Activated T-helper 2 cell treated with anti-CD3 and anti-CD28 coated beads, Interferon-gamma antibody, Interleukin-2, Interleukin-4, amounts not matched to agents 10 μg/mL and 5 μg/mL and 100 μg/mL, durations not matched to agents 14 hours and 24 hours and 36 hours (primary cell): ENCODE data around the gene MIER1. TPM values are rescaled to one million over a fixed set of nuclear protein-coding genes. Genes with fewer than 3 reads are reported as not detected.
"Not testable (repeated sequence)": the region's sequence is repeated elsewhere in the genome, so short reads cannot be mapped to it uniquely, and the experiment has no call there.

ENCODE experiments used
- DNase-seq: peaks from one replicate; pipeline ENCODE4 v3.0.0; 2021; ENCODE audit warnings: low spot score
- H3K27ac Mint-ChIP-seq: one replicate; pipeline ENCODE4 v1.8.0; 2021; ENCODE audit warnings: mixed read lengths
- H3K27me3 Mint-ChIP-seq: one replicate; pipeline ENCODE4 v1.8.0; 2021; ENCODE audit warnings: low read depth, mixed read lengths
- H3K36me3 Mint-ChIP-seq: one replicate; pipeline ENCODE4 v1.8.0; 2021; ENCODE audit warnings: low read depth, mixed read lengths
- H3K4me1 Mint-ChIP-seq: one replicate; pipeline ENCODE4 v1.8.0; 2021; ENCODE audit warnings: low read depth, mixed read lengths
- H3K4me3 Mint-ChIP-seq: one replicate; pipeline ENCODE4 v1.8.0; 2021; ENCODE audit warnings: low read depth, mild to moderate bottlenecking, moderate library complexity, mixed read lengths
- H3K9me3 Mint-ChIP-seq: one replicate; pipeline ENCODE4 v1.8.0; 2021; ENCODE audit warnings: mixed read lengths
- intact Hi-C: fragments of 100-400 bp; cut with micrococcal nuclease; formaldehyde crosslinking; loops from one replicate; pipeline ENCODE4 v1.15.1; 2023
- total RNA-seq: library from RNA; stranded (reverse); gene quantifications from 2 replicates; pipeline ENCODE4 v1.2.3, GENCODE V29; 2022

Gene MIER1
- total RNA-seq, 1 donor from 2014 or later: 44.5 TPM

- intact Hi-C loops: no loop called here
- H3K36me3 Mint-ChIP-seq: peaks cover 63% of the 10 kb centered on the region
- DNase-seq: no peak
- no peaks in the 10 kb centered on the region for H3K9me3 Mint-ChIP-seq
- peaks cover 37% of the 10 kb centered on the region for H3K4me1 Mint-ChIP-seq
- no peak overlapping the region for H3K27ac Mint-ChIP-seq
- no peak overlapping the region for H3K4me3 Mint-ChIP-seq
- no peaks in the 10 kb centered on the region for H3K27me3 Mint-ChIP-seq
These were observed 19.8 kb downstream of the MIER1 start for GRCh38 chr1:66944330-66945274.

DNA sequence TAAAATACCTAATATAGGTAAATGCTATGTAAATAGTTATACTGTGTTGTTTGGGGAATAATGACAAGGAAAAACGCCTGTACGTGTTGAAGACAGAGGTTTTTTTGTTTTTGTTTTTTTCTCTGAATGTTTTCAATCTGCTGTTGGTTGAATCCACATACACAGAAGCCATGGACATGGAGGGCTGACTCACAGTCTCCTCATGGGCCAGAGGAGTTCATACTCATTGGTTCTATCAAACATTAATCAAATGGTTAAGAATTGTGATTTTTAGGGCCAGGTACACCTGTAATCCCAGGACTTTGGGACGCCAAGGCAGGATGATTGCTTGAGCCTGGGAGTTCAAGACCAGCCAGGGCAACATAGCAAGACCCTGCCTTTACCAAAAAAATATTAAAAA is 20.5 kb downstream of the MIER1 start:
- no peak for DNase-seq
- Mint-ChIP-seq H3K27ac (no peak overlapping the region), H3K36me3 (peaks cover 58% of the 10 kb centered on the region), H3K27me3 (no peaks in the 10 kb centered on the region), H3K4me1 (peaks cover 31% of the 10 kb centered on the region), H3K9me3 (no peaks in the 10 kb centered on the region), H3K4me3 (no peak overlapping the region)
- intact Hi-C loops: no loop called here

GRCh38 chr1:66947267-66947666 is 22.5 kb downstream of the MIER1 start:
- intact Hi-C loops: no loop called here
- DNase-seq: no peak
- Mint-ChIP-seq H3K4me3 (no peak overlapping the region), H3K9me3 (no peaks in the 10 kb centered on the region), H3K4me1 (peaks cover 20% of the 10 kb centered on the region), H3K27ac (peak overlapping the region; percentile 36), H3K27me3 (no peaks in the 10 kb centered on the region), H3K36me3 (peaks cover 56% of the 10 kb centered on the region)

DNA sequence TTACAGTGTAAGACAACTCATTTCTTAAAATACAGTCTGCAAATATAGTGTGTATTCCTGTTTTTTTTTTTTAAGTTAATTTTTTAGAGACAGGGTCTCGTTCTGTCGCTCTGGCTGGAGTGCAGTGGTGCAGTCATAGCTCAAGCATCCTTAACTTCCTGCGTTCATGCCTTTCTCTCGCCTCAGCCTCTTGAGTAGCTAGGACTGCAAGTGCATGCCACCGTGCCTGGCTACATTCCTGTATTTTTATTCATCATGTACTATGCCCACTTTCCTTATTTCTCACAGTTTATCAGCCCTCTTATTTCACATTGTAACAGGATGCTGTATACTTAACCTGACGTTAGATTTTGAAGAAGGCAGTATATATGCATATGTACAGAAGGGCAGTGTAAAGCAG is 26.7 kb downstream of the MIER1 start:
- no peak overlapping the region for H3K4me3 Mint-ChIP-seq
- no peak overlapping the region for H3K27ac Mint-ChIP-seq
- intact Hi-C loops: no loop called here
- no peak for DNase-seq
- peaks cover 15% of the 10 kb centered on the region for H3K4me1 Mint-ChIP-seq
- H3K27me3 Mint-ChIP-seq: no peaks in the 10 kb centered on the region
- peaks cover 77% of the 10 kb centered on the region for H3K36me3 Mint-ChIP-seq
- H3K9me3 Mint-ChIP-seq: no peaks in the 10 kb centered on the region

DNA sequence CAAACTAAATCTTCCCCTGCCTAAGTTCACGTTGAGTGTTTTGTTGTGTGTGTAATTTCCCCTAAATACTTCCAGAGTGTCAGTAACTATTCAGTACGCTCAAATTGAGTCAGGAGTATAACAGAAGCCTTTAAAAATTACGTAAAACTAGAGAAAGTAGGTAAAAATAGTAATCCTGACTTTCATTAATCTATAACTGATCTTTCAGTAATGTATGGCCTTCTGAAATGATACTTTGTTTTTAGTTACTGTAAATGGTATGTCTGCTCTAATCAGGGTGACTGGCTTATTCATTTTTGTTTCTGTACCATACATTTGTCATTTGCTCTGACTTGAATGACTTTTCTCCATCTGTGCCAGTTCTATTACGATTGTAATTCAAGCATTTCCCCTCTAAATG is 29.4 kb downstream of the MIER1 start:
- H3K4me3 Mint-ChIP-seq: no peak overlapping the region
- intact Hi-C loops: no loop called here
- H3K36me3 Mint-ChIP-seq: peaks cover 74% of the 10 kb centered on the region
- no peaks in the 10 kb centered on the region for H3K27me3 Mint-ChIP-seq
- DNase-seq: no peak
- H3K27ac Mint-ChIP-seq: peak overlapping the region; percentile 4
- H3K4me1 Mint-ChIP-seq: peaks cover 9% of the 10 kb centered on the region
- H3K9me3 Mint-ChIP-seq: no peaks in the 10 kb centered on the region

GRCh38 chr1:66957938-66958337 is 33.1 kb downstream of the MIER1 start:
- DNase-seq: no peak
- Mint-ChIP-seq H3K36me3 (peaks cover 80% of the 10 kb centered on the region), H3K4me3 (no peak overlapping the region), H3K4me1 (peaks cover 20% of the 10 kb centered on the region), H3K9me3 (no peaks in the 10 kb centered on the region), H3K27ac (no peak overlapping the region), H3K27me3 (no peaks in the 10 kb centered on the region)
- intact Hi-C loops: no loop called here

GRCh38 chr1:66966188-66966873 is 41.5 kb downstream of the MIER1 start:
- Mint-ChIP-seq H3K9me3 (peaks cover 18% of the 10 kb centered on the region), H3K4me1 (peaks cover 21% of the 10 kb centered on the region), H3K36me3 (peaks cover 82% of the 10 kb centered on the region)
- H3K27ac Mint-ChIP-seq, H3K4me3 Mint-ChIP-seq, DNase-seq, H3K27me3 Mint-ChIP-seq, intact Hi-C loops: not testable (repeated sequence)

GRCh38 chr1:66968574-66968973 is 43.8 kb downstream of the MIER1 start:
- Mint-ChIP-seq H3K4me1 (peaks cover 21% of the 10 kb centered on the region), H3K27ac (no peak overlapping the region), H3K4me3 (no peak overlapping the region), H3K27me3 (no peaks in the 10 kb centered on the region), H3K9me3 (peaks cover 18% of the 10 kb centered on the region), H3K36me3 (peaks cover 80% of the 10 kb centered on the region)
- no peak for DNase-seq
- intact Hi-C loops: no loop called here

DNA sequence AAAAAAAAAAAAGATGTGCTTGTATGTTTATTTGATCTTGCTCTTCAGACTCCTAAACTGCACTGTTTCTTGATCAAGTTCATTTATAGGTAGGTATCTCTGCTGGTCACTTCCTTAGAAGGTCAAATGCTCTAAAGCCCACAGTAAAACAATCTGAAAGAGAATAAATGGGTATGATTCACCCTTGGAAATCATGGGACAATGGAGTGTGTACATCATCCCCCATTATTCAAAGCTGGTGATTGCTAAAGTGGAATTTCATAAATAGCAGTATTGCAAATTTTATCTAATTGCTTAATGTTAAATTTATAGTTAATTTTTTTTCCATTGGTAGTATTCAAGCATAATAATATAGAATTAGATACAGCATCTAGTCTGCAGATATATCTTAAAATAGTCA is 53.4 kb downstream of the MIER1 start:
- Mint-ChIP-seq H3K36me3 (peaks cover 61% of the 10 kb centered on the region), H3K9me3 (no peaks in the 10 kb centered on the region), H3K27ac (no peak overlapping the region), H3K4me1 (peaks cover 22% of the 10 kb centered on the region), H3K4me3 (no peak overlapping the region), H3K27me3 (no peaks in the 10 kb centered on the region)
- intact Hi-C loops: no loop called here
- no peak for DNase-seq

DNA sequence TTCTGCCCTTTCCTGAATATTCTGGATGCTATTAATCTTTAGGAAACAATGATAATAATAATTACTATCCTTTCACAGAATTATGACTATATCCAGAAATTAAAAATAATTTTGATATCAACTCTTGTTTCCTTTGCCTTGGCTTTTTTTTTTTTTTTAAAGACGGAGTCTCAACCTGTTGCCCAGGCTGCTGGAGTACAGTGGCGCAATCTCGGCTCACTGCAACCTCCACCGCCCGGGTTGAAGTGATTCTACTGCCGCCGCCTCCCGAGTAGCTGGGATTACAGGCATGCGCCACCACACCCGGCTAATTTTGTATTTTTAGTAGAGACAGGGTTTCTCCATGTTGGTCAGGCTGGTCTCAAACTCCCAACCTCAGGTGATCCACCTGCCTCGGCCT is 54.8 kb downstream of the MIER1 start:
- peaks cover 26% of the 10 kb centered on the region for H3K4me1 Mint-ChIP-seq
- DNase-seq, H3K4me3 Mint-ChIP-seq, H3K27ac Mint-ChIP-seq, H3K27me3 Mint-ChIP-seq, H3K9me3 Mint-ChIP-seq: not testable (repeated sequence)
- H3K36me3 Mint-ChIP-seq: peaks cover 66% of the 10 kb centered on the region
- intact Hi-C loops: loop anchor here (2.0 to 10.0 kb wide), 4 partner anchors 17 to 355 kb away; no protein-coding TSS in a partner anchor

- H3K36me3 Mint-ChIP-seq: peaks cover 60% of the 10 kb centered on the region
- no peak for DNase-seq
- intact Hi-C loops: loop anchor here (2.0 to 10.0 kb wide), 4 partner anchors 18 to 354 kb away; no protein-coding TSS in a partner anchor
- no peaks in the 10 kb centered on the region for H3K27me3 Mint-ChIP-seq
- peak overlapping the region; percentile 69 for H3K27ac Mint-ChIP-seq
- H3K4me1 Mint-ChIP-seq: peaks cover 27% of the 10 kb centered on the region
- peak overlapping the region; percentile 69 for H3K4me3 Mint-ChIP-seq
- H3K9me3 Mint-ChIP-seq: no peaks in the 10 kb centered on the region
These were observed 56.1 kb downstream of the MIER1 start for GRCh38 chr1:66980745-66981367.

DNA sequence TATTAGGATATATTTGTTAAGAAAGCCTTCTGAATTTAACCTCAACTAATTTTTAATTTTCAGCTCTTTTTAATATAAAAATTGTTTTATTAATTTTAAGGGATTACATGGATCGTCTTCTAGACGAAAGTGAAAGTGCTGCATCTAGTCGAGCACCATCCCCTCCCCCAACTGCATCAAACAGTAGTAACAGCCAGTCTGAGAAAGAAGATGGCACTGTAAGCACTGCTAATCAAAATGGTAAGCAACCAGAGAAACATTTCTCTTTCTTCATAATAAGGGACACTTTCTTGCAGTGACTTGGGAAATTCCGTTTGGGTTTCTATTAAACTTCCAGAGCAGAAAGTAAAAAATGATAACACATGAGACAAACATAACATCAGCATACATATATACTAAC is 56.9 kb downstream of the MIER1 start:
- H3K4me1 Mint-ChIP-seq: peaks cover 27% of the 10 kb centered on the region
- H3K27me3 Mint-ChIP-seq: no peaks in the 10 kb centered on the region
- DNase-seq: peak; percentile 41
- H3K4me3 Mint-ChIP-seq: peak overlapping the region; percentile 69
- H3K9me3 Mint-ChIP-seq: no peaks in the 10 kb centered on the region
- intact Hi-C loops: loop anchor here (2.0 to 10.0 kb wide), 4 partner anchors 19 to 353 kb away; no protein-coding TSS in a partner anchor
- peak overlapping the region; percentile 69 for H3K27ac Mint-ChIP-seq
- peaks cover 61% of the 10 kb centered on the region for H3K36me3 Mint-ChIP-seq
